HG02970 (cell line): Measurements from ENCODE around the gene PAPPA.

Experiments used
- ATAC-seq: cut with Tn5 transposase; IDR thresholded peaks from one replicate; pipeline ENCODE4 v1.9.1; 2021; ENCODE audit warnings: mild to moderate bottlenecking, moderate library complexity, moderate number of reproducible peaks; ENCODE audit not compliant: unreplicated experiment, low FRiP score

PAPPA gene

DNA sequence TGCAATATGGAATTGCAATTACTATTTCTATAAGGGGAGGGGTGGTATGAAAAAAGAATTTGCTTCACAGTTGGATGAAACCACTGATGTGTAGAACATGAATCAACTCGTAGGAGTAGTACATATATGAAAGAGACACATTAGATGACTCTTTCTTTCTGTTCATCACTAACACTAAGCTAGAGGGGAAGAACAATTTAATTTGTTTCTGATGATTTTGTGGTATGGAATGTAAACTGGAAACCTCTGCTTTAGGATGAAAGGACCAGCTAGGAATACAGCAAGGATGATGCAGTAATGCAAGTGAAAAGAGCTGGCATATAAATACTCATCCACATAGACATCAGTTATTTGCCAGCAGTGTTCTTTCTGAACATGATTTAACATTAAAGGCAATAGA, 113.4 kb downstream of the PAPPA start:
- no peak for ATAC-seq

DNA sequence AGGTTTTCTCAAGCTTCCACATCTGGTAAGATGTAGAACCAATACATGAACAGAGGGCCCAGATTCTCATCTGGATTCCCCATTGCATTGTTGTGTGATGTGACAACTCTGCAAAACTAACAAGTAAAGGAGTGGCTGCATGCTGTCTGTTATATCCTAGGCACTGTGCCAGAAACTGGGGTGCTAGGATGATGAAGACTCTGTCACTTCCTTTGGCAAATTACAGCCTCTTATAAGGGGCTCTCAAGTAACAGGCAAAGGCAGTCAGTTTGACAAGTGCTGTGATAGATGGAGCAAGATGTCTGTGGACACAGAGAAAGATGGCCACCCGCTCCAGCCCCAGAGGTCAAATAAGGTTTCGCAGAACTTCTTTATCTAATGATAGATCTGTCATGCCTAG, 115.7 kb downstream of the PAPPA start:
- ATAC-seq = no peak

DNA sequence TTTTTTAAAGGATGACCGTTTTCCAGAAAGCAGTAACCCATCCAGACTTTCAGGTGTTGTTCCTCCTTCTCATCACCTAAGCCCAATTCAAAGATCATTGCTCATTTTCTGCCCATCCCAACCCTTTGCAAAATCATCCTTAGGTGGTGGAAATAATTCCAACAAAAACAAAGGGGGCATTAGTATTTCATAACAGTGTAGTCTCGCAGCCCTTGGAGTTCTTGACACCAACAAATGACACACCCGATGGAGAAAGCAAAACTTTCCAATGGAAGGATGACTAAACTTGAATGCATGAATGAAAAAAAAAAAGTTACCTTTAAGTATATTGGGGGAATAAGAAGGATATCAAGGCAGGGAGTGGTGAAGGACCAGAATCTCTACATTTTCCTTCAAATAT, 117.0 kb downstream of the PAPPA start:
- no peak for ATAC-seq

DNA sequence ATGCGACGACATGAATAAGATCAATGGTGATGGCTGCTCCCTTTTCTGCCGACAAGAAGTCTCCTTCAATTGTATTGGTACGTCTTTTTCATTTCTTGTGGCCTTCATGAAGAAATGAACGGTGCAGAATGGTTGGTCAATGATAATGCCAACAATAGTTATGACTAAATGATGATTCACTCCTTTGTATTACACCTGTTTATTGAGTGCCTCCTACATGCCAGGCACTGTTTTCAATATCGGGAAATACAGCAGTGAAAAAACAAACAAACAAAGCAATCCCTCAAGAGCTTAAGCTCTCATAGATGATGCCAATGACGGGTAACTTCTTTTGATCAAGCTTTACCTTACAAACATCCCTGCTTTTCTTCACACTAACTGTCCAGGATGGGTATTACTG, 117.7 kb downstream of the PAPPA start:
- no peak for ATAC-seq

- no peak for ATAC-seq
Measured at GRCh38 chr9:116271991-116272390, 118.4 kb downstream of the PAPPA start.

DNA sequence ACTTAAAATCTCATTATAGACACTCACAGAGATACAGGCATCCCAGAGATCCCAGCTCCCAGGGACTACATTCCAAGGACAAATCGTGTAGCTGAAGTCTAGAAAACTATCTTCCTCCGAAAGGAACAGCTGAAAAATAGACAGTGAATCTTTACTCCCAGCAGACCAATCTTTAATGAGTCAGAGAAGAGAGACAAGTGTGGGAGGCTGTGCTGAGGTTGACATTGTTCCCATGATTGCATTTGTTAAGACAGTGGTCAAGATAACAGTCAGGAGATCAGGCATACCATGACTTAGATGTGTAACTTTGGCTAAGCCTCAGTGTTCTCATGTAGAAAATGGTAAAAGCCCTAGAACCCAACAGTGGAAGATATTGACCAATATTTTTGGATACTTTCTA, 120.7 kb downstream of the PAPPA start:
- ATAC-seq = no peak

DNA sequence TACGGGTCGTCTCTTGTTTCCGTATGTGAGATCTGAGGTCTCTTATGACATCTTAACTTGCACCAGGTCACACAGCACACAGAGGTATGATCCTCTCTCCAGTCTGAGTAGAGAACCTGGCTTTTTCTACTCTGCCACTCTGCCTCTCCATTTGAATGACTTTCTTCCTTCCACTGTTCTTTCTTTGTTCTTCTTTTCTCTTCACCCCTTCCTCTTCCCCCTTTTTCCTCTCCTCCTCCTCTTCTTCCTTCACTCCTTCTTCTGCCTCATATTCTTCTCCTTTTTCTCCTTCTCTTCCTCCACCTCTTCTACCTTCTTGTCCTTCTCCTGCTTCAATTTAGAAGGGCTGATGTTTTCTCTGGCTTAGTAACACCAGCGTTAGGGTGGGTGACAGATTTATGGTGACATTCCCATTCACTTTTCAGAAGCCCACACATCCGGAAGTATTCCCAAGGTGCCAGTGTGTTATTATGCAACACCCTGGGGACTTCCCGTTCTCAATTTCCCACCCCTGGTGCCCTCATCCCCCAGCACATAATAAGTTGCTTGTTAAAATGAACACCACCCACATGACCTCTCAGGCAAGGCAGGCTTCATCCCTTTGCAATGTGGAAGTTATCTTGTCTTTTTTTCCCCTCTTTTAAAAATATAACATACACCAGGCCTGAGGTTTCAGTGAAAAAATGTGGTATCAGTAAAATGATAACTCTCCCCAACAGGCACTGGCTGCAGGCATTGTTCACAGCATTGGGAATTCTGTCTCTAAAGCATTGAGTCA, 122.0 kb downstream of the PAPPA start:
- ATAC-seq = no peak

GRCh38 chr9:116276196-116276493, 122.6 kb downstream of the PAPPA start:
- ATAC-seq = no peak

GRCh38 chr9:116276651-116277121, 123.1 kb downstream of the PAPPA start:
- ATAC-seq = no peak

- ATAC-seq = no peak
Measured at GRCh38 chr9:116278326-116278725, 124.7 kb downstream of the PAPPA start.

DNA sequence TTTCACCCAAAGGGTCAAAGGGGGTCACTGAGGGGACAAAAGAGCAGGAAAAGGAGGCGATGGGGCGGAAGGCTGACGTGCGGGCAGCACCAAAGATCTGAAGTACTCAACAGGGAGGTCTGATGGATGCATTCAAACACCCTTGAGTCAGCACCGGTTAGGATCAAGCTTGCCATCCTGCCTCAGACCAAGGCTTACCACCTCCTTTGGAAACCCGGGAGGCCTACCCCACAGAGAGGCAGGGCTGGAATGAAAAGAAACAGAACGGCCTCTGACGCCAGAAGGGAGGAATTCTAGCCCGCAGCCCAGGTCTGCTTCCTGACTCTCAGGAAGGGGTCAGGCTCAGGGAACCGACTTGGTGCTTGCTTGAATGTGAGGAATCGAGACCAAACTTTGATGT, 125.6 kb downstream of the PAPPA start:
- no peak for ATAC-seq

DNA sequence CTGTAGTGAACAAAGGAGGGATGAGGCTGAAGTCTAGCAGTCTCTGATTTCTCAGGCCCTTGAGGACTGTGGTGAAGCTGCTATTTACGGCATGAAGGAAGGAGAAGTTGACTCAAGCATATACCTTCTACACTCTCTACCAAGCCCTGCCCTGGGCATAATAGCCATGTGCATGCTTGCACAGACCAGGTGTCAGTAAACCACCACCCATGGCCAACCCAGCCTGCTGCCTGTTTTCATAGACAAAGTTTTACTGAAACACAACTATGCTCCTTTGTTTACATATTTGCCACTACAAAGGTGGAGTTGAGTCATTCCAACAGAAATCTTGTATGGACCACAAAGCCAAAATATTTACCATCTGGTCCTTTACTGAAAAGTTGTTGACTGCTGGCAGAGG, 126.9 kb downstream of the PAPPA start:
- no peak for ATAC-seq

GRCh38 chr9:116282597-116282996, 129.0 kb downstream of the PAPPA start:
- ATAC-seq = no peak

- ATAC-seq = no peak
Measured at GRCh38 chr9:116284518-116284917, 130.9 kb downstream of the PAPPA start.

- no peak for ATAC-seq
Measured at GRCh38 chr9:116285320-116285719, 131.7 kb downstream of the PAPPA start.

GRCh38 chr9:116286297-116286696, 132.7 kb downstream of the PAPPA start:
- no peak for ATAC-seq

DNA sequence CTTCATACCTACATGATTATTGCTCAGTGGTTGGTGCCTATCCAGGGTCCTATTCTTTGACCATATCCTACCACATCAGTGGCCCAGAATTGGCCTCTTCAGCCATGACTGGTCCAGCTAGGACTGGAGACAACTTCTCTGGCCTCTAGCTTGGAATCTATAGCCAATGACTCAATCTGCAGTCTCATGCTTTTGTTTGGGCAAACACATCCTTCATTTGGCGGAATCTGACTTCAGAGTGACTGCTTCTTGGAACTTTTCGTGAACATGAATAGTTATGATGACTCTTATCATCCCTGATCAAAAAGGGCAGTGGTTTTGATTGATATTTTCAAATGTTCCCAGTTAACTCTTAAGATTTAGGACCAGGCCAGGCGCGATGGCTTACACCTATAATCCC, 134.1 kb downstream of the PAPPA start:
- no peak for ATAC-seq

DNA sequence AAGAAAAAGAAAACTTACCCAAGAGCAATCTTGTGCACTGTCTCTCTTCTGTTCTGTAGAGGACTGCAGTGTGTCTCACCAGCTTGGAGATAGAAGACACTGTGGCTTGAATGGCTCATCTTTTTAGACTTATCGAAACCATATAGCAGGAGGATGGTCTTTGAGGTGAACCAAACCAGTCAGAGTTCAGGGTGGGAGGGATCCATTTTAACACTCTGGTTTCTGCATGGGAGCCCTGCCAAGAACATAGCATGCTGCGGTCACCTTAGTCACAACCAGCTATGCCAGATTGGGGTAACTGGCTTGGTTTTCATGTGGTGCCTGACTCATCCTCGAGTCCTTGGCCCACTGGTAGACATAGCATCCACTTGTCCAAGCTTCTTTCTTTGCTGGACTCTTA, 135.1 kb downstream of the PAPPA start:
- no peak for ATAC-seq

DNA sequence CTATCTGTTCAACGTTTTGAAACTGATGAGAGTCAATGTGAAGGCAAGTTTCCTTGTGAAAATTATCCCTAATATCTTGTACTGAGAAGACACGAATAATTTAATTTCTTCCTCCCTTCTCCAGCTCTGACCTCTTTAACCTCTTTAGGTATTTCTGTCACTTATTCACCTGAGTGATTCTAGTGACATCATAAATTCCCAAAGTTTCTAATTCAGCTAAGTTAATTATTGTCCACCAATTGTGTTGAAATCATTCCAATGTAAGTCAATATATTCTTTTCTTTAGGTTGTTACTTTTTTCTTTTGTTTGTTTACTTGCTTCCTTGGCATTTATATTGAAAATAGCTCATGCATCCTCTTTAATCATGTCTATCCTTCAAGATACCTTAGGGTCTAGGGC, 143.8 kb downstream of the PAPPA start:
- no peak for ATAC-seq

DNA sequence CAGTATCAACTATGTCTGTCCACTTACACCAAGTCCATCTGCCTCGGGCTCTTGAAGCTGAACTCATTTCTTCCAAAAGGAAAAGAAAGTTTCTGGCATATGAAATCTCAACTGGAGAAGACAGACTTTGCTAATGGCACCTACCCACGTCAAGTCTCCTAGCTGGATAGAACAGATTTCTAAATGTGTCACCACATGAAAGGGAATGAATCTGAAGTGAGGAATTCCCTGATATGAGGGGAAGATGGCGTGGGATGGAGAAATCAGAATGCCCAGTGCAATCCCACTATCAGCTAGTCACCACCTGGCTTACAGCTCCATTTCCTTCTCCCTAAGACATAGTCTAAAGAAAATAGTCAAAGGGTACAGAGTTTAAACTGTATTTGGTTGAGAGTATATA, 144.7 kb downstream of the PAPPA start:
- ATAC-seq = no peak

GRCh38 chr9:116298878-116299391, 145.3 kb downstream of the PAPPA start:
- no peak for ATAC-seq

- ATAC-seq = no peak
Measured at GRCh38 chr9:116300360-116300870, 146.8 kb downstream of the PAPPA start.
